NCI-H2196 (cell line): ENCODE data around the gene METTL23.
"Not testable (repeated sequence)": the region's sequence is repeated elsewhere in the genome, so short reads cannot be mapped to it uniquely, and the experiment has no call there.

Experiments
- DNase-seq: peaks from one replicate; lab custom pipeline; 2025; ENCODE audit not compliant: unreplicated experiment; lab: John Stamatoyannopoulos, UW

METTL23 gene

GRCh38 chr17:76734080-76734840, 7.6 kb downstream of the METTL23 start:
- no peak for DNase-seq

- DNase-seq: peak; percentile 34
Observed at GRCh38 chr17:76735006-76735405, 8.4 kb downstream of the METTL23 start.

- no peak for DNase-seq
Observed at GRCh38 chr17:76735586-76736348, 9.1 kb downstream of the METTL23 start.

- DNase-seq: peak; percentile 68
Observed at GRCh38 chr17:76736349-76737081, 9.9 kb downstream of the METTL23 start.

GRCh38 chr17:76737082-76737675, 10.5 kb downstream of the METTL23 start, which contains the start of gene SRSF2:
TSS of gene SRSF2 (minus strand) at chr17:76737331. CDS start at chr17:76737160, 171 bp downstream.
- DNase-seq: peak; percentile 100

GRCh38 chr17:76737676-76738467, 11.2 kb downstream of the METTL23 start, which contains the start of gene MFSD11:
TSS of gene MFSD11 (plus strand) at chr17:76738119. CDS start at chr17:76738353, 234 bp downstream.
- DNase-seq: peak; percentile 97

GRCh38 chr17:76738468-76738850, 11.8 kb downstream of the METTL23 start:
- DNase-seq: no peak

GRCh38 chr17:76739568-76740115, 13.0 kb downstream of the METTL23 start:
- not testable (repeated sequence) for DNase-seq

GRCh38 chr17:76740329-76741118, 13.9 kb downstream of the METTL23 start:
- DNase-seq: no peak

GRCh38 chr17:76742958-76743357, 16.3 kb downstream of the METTL23 start:
- no peak for DNase-seq

GRCh38 chr17:76744747-76745146, 18.1 kb downstream of the METTL23 start:
- DNase-seq: no peak

- not testable (repeated sequence) for DNase-seq
Observed at GRCh38 chr17:76745785-76746184, 19.1 kb downstream of the METTL23 start.

GRCh38 chr17:76747716-76748363, 21.2 kb downstream of the METTL23 start:
- no peak for DNase-seq

- DNase-seq: no peak
Observed at GRCh38 chr17:76748657-76749056, 22.0 kb downstream of the METTL23 start.

- no peak for DNase-seq
Observed at GRCh38 chr17:76751416-76751993, 24.9 kb downstream of the METTL23 start.

GRCh38 chr17:76752006-76752405, 25.4 kb downstream of the METTL23 start:
- DNase-seq: no peak

- no peak for DNase-seq
Observed at GRCh38 chr17:76753061-76753961, 26.7 kb downstream of the METTL23 start.
